ENCODE results near the gene MID1IP1.
A peak's percentile ranks its signal among the peaks of the same experiment; 100 is the strongest.

MID1IP1 gene

DNA sequence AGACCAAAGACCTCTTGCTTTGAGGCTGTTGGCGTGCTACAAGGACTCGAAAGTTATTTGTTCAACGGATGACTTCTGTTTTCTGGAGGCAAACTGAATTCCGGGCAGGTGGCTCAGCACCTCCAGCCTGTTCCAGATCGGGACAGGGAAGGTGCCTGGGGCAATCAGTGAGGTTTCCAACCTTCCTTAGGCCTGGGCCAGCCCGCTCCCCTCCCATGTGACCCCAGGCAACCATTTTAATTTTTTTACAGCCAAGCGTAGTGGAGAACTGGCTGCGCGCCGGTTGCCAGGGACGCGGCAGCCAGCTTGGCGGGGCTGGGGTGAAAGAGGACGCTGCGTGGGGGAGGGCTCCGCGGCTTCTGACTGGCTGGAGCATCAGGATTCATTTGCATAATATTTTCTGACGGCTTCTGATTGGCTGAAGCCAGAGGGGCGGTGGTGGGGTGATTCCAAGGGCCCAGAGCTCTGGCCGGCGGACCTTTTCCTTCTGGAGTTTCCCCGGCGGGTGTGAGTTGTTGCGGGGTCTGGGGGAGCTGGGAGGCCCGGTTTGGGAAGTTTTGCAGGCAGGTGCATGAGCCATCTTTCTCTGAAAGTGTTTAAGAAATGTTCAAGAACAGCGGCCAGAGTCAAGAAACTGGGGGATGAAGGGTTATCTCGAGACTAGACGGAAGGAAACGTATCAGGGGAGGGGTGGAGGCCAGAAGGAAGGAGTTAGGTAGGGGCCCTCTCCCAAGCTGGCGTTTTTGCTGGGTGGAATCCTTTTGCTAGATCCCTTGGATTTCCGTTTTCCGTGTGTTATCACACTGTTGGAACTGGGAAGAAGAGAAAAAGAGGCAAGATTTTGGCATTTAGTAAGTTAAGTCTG lies at the start of gene MID1IP1:
TSS of gene MID1IP1 (plus strand) at position 479 of the 865 bp plus-strand sequence. CDS start 3,488 bp downstream, outside the sequence.
- peak within 1 kb of the TSS; percentile 61 for H3K4me3 ChIP-seq (ENCODE audit: low read depth, low read length)
- TF ChIP-seq CTCF (IDR thresholded peaks at IDR 0.05; ENCODE audit: low read depth, low read length) = no peak

GRCh38 chrX:38754102-38754790 lies 47.0 kb upstream of the MID1IP1 start:
- no peak overlapping the region for H3K4me3 ChIP-seq (ENCODE audit: low read depth, low read length)
- peak; percentile 45; the same call in 1 of the 2 replicates for TF ChIP-seq CTCF (IDR thresholded peaks at IDR 0.05; ENCODE audit: low read depth, low read length)

- H3K4me3 ChIP-seq (ENCODE audit: low read depth, low read length) = no peak overlapping the region
- no peak for TF ChIP-seq CTCF (IDR thresholded peaks at IDR 0.05; ENCODE audit: low read depth, low read length)
Measured at GRCh38 chrX:38754818-38755718, 46.2 kb upstream of the MID1IP1 start.

DNA sequence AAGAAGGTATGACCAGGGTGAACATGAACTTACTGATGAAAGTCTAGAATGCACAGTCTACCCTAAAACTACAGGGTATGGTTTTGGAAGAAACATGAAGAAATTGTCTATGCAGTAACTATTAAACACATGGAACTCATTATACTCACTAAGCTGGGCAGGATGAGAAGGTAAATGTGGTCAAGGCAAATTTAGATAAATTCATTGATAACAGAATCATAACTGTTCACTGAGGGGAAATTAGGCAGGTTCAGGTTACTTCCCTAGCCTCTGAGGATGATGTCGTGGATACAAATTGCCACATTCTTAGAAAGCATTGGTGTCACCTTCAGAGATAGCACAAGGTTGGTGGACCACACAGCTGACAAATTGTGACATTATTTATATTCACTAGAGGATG lies 40.4 kb upstream of the MID1IP1 start:
- H3K4me3 ChIP-seq (ENCODE audit: low read depth, low read length) = no peak overlapping the region
- no peak for TF ChIP-seq CTCF (IDR thresholded peaks at IDR 0.05; ENCODE audit: low read depth, low read length)

DNA sequence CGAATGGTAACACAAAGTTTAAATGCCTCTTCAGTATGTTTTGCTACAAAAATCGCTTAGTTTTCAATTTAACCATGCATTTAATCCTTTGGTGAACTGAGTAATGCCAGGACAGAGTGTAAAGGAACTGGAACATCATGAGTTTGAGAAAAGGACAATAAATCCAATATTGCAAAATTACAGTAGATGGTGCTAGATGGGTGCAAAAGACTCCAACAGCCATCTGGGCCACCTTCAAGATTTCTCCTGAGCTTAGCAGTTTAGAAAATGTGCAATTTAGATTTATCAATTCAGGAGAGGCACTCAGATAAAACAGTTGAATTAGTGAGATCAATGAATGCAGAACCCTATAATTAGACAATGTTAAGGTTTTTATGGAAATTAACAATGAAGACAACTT lies 33.2 kb upstream of the MID1IP1 start:
- TF ChIP-seq CTCF (IDR thresholded peaks at IDR 0.05; ENCODE audit: low read depth, low read length) = no peak

DNA sequence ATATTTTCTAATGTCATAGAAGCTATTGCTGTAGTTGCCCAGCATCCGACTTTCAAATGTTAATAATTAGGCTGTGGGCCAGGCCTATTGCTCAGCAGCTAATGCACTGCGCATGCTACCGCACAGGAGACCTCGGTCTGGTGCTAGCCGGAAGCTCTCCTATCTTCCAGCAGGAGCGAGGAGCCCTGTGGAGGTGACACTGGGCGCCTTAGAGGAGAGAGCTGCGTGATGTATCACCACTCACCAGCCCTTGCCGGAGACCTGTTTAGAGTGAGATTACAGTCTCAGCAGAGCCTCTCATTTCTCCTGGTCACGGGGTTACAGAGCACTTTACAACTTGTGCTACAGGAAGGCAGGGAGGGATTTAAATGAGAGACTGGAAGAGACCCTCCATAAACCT lies 31.1 kb upstream of the MID1IP1 start:
- no peak for TF ChIP-seq CTCF (IDR thresholded peaks at IDR 0.05; ENCODE audit: low read depth, low read length)

More for the DNA sequence above, 33.2 kb upstream of the MID1IP1 start:
- H3K4me3 ChIP-seq (ENCODE audit: low read depth, low read length) = no peak overlapping the region

More for the DNA sequence above, 31.1 kb upstream of the MID1IP1 start:
- no peak overlapping the region for H3K4me3 ChIP-seq (ENCODE audit: low read depth, low read length)
